GM12892 (cell line): Measurements from ENCODE around the gene CIB2. TPM values are rescaled to one million over a fixed set of nuclear protein-coding genes. Genes with fewer than 3 reads are reported as not detected.

ENCODE experiments used
- DNase-seq: peaks from one replicate; pipeline ENCODE4 v3.0.0; 2011; ENCODE audit not compliant: insufficient read length
- FAIRE-seq: peaks from 2 replicates; lab custom pipeline; 2011; peaks lifted over from hg19 to GRCh38; lab: Jason Lieb, UNC
- POLR2A ChIP-seq: IDR thresholded peaks from 2 replicates; pipeline ENCODE4 v1.6.1; 2011; ENCODE audit warnings: low read depth, low read length, control low read depth
- POLR2AphosphoS5 ChIP-seq: IDR thresholded peaks from 2 replicates; pipeline ENCODE4 v1.6.1; 2011; ENCODE audit warnings: low read depth, low read length, control low read depth
- TAF1 ChIP-seq: IDR thresholded peaks from 2 replicates; pipeline ENCODE4 v1.6.1; 2011; ENCODE audit warnings: low read depth, mild to moderate bottlenecking, control low read depth, low read length, borderline replicate concordance
- polyA plus RNA-seq: library from polyadenylated mRNA; unstranded; fragments of >200 nt; gene quantifications from one replicate; pipeline ENCODE4 v1.2.1, GENCODE V29; 2012; ENCODE audit warnings: missing spikeins, inconsistent platforms; ENCODE audit not compliant: missing spikeins

Gene CIB2
- polyA plus RNA-seq: 2.7 TPM

- FAIRE-seq (peak; percentile 71), DNase-seq (peak; percentile 98)
- peak; percentile 53; the same call in 1 of the 2 replicates for TF ChIP-seq POLR2A
- TF ChIP-seq POLR2AphosphoS5: no peak
- no peak for TF ChIP-seq TAF1
Measured at GRCh38 chr15:78131295-78132061, at the start of gene CIB2. TSS of gene CIB2 (minus strand) at chr15:78131445. CDS start at chr15:78131215, 230 bp downstream.

GRCh38 chr15:78179906-78180305, 48.7 kb upstream of the CIB2 start:
- FAIRE-seq: no peak
- TF ChIP-seq POLR2A: no peak
- TF ChIP-seq TAF1: no peak
- no peak for TF ChIP-seq POLR2AphosphoS5
- no peak for DNase-seq

GRCh38 chr15:78179286-78179840, 48.1 kb upstream of the CIB2 start:
- FAIRE-seq: no peak
- no peak for DNase-seq
- TF ChIP-seq TAF1: no peak
- TF ChIP-seq POLR2A: no peak
- TF ChIP-seq POLR2AphosphoS5: no peak

- FAIRE-seq (no peak), DNase-seq (no peak)
- TF ChIP-seq POLR2AphosphoS5 (no peak), POLR2A (no peak), TAF1 (no peak)
Measured at GRCh38 chr15:78178064-78178463, 46.8 kb upstream of the CIB2 start.

GRCh38 chr15:78177447-78177873, 46.2 kb upstream of the CIB2 start:
- FAIRE-seq (peak; percentile 46), DNase-seq (no peak)
- no peak for TF ChIP-seq POLR2AphosphoS5
- TF ChIP-seq TAF1: no peak
- TF ChIP-seq POLR2A: no peak

- FAIRE-seq (no peak), DNase-seq (no peak)
- no peak for TF ChIP-seq TAF1
- TF ChIP-seq POLR2AphosphoS5: no peak
- no peak for TF ChIP-seq POLR2A
Measured at GRCh38 chr15:78175330-78175729, 44.1 kb upstream of the CIB2 start.

GRCh38 chr15:78174401-78174800, 43.2 kb upstream of the CIB2 start:
- TF ChIP-seq TAF1 (no peak), POLR2AphosphoS5 (no peak), POLR2A (no peak)
- no peak for FAIRE-seq
- no peak for DNase-seq

- peak; percentile 46 for FAIRE-seq
- DNase-seq: no peak
- TF ChIP-seq TAF1 (no peak), POLR2AphosphoS5 (no peak), POLR2A (no peak)
Measured at GRCh38 chr15:78171864-78172472, 40.7 kb upstream of the CIB2 start.

GRCh38 chr15:78170848-78171773, 39.9 kb upstream of the CIB2 start:
- TF ChIP-seq POLR2A: 0 out of 2 replicates have a peak, but pooled peaks have one; percentile 8
- no peak for TF ChIP-seq POLR2AphosphoS5
- TF ChIP-seq TAF1: no peak
- DNase-seq (no peak), FAIRE-seq (peak; percentile 75)

- FAIRE-seq (no peak), DNase-seq (no peak)
- no peak for TF ChIP-seq TAF1
- TF ChIP-seq POLR2A: no peak
- TF ChIP-seq POLR2AphosphoS5: no peak
Measured at GRCh38 chr15:78168608-78169007, 37.4 kb upstream of the CIB2 start.
